HG03097 (cell line): ENCODE measurements around the gene FUT7.
"Not testable (repeated sequence)": the region's sequence is repeated elsewhere in the genome, so short reads cannot be mapped to it uniquely, and the experiment has no call there.

Experiments
- ATAC-seq: cut with Tn5 transposase; IDR thresholded peaks from one replicate; pipeline ENCODE4 v1.9.1; 2021; ENCODE audit not compliant: unreplicated experiment, low FRiP score

The FUT7 gene

DNA sequence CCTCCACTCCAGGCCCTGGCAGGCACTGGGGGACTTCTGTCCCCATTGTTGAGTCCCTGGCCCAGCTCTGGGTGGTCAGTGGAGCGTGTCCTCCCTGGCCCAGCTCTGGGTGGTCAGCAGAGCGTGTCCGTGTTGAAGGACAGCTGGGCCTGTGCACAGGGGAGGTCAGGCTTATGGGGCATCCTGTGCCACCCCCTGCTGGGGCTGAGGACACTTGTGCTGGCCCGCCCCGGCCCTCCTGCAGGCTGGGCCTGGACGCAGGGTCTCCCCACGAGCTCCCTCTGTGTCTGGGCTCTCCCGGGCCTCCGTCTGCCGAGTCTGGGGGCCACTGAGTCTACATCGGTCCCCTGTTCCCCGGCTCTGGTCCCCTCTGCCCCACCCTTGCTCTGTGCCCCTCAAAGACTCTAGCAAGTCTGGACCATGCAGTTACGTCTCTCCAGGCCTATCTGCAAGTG, 24.0 kb downstream of the FUT7 start:
- ATAC-seq, result no peak

- ATAC-seq, result no peak
These were observed 24.6 kb downstream of the FUT7 start for GRCh38 chr9:137007108-137007815.

- no peak for ATAC-seq
These were observed 25.5 kb downstream of the FUT7 start for GRCh38 chr9:137006116-137007003.

GRCh38 chr9:137004285-137004684, 27.6 kb downstream of the FUT7 start:
- not testable (repeated sequence) for ATAC-seq

DNA sequence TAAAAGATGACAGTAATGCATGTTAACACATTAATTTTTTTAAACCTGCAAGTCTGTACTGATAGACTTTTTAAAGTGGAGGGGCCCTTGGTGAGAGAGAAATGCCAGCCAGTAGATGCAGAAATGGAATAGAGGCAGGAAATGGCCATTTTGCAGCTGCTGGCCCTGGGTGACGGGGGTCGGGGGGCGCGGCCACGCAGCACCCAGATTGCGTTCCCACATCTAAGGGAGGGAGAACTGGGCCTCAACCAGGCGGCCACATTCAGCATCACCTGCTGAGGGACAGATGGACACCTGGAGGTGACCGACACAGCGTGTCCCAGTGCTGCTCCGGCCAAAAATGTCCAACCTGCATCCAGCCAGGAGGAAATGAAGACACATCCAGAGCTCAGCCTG, 29.2 kb downstream of the FUT7 start:
- ATAC-seq, result no peak

- ATAC-seq, result no peak
These were observed 29.8 kb downstream of the FUT7 start for GRCh38 chr9:137001857-137002645.

DNA sequence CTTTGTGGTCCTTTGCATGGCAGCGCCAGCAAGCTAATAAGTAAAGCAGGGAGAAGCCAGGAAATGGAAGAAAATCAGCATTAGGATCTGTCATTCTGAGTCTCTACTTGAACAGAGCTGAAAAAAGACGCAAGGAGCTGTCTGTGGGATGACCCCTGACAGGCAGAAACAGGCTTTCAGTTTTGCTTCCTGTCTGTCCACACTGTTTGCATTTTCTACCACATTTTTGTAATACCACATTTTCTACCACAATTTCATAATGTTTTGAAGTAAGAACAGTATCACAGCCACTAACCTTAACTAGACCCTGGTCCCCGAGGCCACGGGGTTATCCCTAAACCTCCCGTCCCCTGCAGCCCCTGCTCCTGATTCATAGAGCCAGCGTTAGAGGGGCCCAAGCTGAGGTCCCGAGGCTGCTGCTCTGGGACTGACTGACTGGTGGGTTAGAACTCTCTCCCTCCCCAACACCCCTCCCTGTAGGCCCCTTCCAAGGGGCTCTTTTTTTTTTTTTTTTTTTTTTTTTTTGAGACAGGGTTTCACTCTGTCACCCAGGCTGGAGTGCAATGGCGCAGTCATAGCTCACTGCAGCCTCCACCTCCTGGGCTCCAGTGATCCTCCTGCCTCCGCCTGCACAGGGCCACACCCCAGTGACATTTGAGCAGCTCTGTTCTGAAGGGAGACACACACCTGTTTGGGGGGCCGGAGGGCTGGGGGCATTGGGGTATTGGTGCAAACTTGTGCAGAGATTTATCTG, 31.5 kb downstream of the FUT7 start:
- ATAC-seq, result peak; percentile 63

- ATAC-seq, result no peak
These were observed 34.1 kb downstream of the FUT7 start for GRCh38 chr9:136997830-136998234.

DNA sequence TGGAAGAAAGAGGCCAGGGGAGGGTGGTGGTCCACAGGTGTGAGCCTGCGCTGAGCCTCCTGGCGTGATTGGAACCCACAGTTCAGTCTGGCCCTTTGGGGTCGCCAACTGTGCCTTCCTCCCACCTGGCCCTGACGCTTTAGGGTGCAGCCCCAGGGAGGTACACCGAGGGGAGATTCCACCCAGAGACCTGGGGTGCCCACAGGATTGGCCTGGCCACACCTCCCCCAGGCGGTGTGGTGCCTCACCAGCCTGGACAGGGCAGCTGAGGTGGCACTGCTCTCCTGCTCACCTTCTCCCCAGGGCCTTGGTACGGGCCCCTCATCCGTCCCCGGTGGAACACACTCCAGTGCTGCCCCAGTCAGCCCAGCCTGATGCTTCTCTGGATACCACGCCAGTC, 34.5 kb downstream of the FUT7 start:
- no peak for ATAC-seq

- no peak for ATAC-seq
These were observed 35.3 kb downstream of the FUT7 start, which contains the start of gene CLIC3 for GRCh38 chr9:136996361-136997292. Gene CLIC3 (minus strand): TSS chr9:136996568. CDS start chr9:136996543, 25 bp downstream.

- no peak for ATAC-seq
These were observed 36.0 kb downstream of the FUT7 start for GRCh38 chr9:136995772-136996311.

- no peak for ATAC-seq
These were observed 36.5 kb downstream of the FUT7 start for GRCh38 chr9:136995362-136995761.

GRCh38 chr9:136994888-136995230, 37.0 kb downstream of the FUT7 start:
- ATAC-seq, result no peak

DNA sequence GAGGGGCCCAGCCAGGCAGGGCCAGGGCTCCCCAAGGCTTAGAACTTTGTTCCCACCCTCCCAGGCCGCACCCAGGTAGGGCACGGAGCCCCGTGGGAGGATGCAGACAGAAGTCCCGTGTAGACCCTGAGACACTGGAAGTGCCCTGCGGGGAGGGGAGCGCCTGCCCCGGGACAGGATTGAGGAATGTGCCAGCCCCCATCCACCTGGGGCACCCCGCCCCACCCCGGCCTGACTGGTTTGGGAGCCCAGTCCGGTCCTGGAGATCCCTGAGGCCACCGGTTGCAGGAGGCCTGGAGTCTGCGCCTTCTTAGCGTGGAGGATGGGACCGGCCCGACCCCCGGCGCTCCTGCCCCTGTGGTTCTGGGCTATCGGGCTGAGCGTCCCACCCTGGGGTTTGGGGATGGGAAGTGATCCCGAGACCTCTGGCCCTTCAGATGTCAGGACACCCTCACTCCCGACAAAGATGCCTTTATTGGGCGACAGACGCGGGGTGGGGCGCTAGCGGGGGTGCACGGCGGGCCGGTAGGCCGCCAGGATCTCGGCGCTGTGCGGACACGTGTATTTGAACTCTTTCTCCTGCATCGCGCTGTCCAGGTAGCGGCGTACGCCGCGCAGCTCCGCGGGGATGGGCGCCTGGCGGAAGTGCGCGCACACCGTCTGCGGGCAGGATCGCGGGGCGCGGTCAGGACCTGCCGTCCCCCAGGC, 37.6 kb downstream of the FUT7 start:
- no peak for ATAC-seq

GRCh38 chr9:136992819-136993369, 39.0 kb downstream of the FUT7 start:
- no peak for ATAC-seq

DNA sequence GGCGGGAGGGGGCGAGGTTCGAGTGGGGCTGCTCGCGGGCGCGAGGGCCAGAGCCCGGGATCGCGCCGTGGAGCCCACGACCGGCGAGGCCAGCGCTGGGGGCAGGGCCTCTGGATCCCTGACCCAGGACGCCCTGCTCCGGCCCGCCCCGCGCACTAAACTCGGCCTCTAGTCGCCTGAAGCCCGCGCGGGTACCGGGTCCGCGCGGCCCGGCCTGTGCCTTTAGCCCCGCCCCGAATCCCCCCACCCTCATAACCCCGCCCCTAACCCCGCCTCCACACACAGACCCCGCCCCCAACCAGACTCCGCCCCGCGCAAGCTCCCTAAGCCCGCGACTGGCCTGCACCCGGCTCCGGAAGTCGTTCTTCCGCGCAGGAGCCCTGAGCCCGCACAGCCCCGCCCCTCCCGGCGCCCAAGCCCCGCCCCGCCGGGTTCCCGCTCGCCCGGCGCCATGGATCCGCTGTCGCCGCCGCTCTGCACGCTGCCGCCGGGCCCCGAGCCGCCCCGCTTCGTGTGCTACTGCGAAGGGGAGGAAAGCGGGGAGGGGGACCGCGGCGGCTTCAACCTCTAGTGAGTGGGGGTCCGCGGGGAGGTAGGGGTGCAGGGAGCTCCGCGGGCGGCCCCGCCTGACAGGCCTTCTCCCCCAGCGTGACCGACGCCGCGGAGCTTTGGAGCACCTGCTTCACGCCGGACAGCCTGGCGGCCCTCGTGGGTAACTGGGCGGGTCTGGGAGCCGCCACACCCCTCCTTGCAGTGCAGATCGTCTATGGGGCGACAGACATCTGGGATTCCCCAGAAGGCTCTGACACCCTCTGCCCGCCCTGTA, 39.7 kb downstream of the FUT7 start, which contains the start of gene PAXX:
Gene PAXX, plus strand, starts transcription at position 430 of the 826 bp plus-strand sequence. Its CDS starts 22 bp downstream, at position 452.
- ATAC-seq, result peak; percentile 65
